A673 (cell line): Measurements from ENCODE around the gene MRPL27. TPM values are rescaled to one million over a fixed set of nuclear protein-coding genes. Genes with fewer than 3 reads are reported as not detected.
"Not testable (repeated sequence)": the region's sequence is repeated elsewhere in the genome, so short reads cannot be mapped to it uniquely, and the experiment has no call there.

Experiments
- BruUV-seq: library from RNA; stranded (reverse); fragments of 400-500 nt; replicated peaks from 2 replicates; lab custom pipeline; 2021; lab: Mats Ljungman, UMichigan
- CTCF ChIA-PET: fragments of 300-600 bp; sonication (Branson Sonifier 250); formaldehyde crosslinking; loops from one replicate; lab custom pipeline; 2022; ENCODE audit warnings: antibody characterized with exemption; lab: Charles Lee
- POLR2A ChIA-PET: fragments of 300-600 bp; sonication (Branson Sonifier 250); formaldehyde crosslinking; loops from one replicate; lab custom pipeline; 2022; ENCODE audit warnings: antibody characterized with exemption; ENCODE audit not compliant: low non-redundant PET; lab: Charles Lee
- DNase-seq: peaks from one replicate; pipeline ENCODE4 v3.0.0-alpha.2; 2015; ENCODE audit warnings: low spot score
- H3K27ac ChIP-seq: fragments of 200-600 bp; sonication (generic); 2 replicates; pipeline ENCODE4 v1.5.1; 2016; ENCODE audit warnings: mixed run types, low read depth, mild to moderate bottlenecking, mixed read lengths, antibody characterized with exemption, low read length; ENCODE audit not compliant: poor library complexity, severe bottlenecking
- H3K27me3 ChIP-seq: fragments of 200-600 bp; sonication (generic); replicated peaks from 2 replicates; pipeline ENCODE4 v1.6.1; 2017; ENCODE audit warnings: mixed run types, low read depth, mild to moderate bottlenecking, mixed read lengths, antibody characterized with exemption, low read length; ENCODE audit not compliant: insufficient read depth, poor library complexity
- H3K36me3 ChIP-seq: fragments of 200-600 bp; sonication (generic); 2 replicates; pipeline ENCODE4 v1.6.1; 2016; ENCODE audit warnings: mixed run types, mild to moderate bottlenecking, mixed read lengths, antibody characterized with exemption, low read length; ENCODE audit not compliant: insufficient read depth, poor library complexity, severe bottlenecking
- H3K4me1 ChIP-seq: fragments of 200-600 bp; sonication (generic); 2 replicates; pipeline ENCODE4 v1.6.1; 2017; ENCODE audit warnings: mixed run types, mild to moderate bottlenecking, mixed read lengths, antibody characterized with exemption, low read length; ENCODE audit not compliant: insufficient read depth, poor library complexity, severe bottlenecking
- H3K4me3 ChIP-seq: fragments of 200-600 bp; sonication (generic); 2 replicates; pipeline ENCODE4 v1.5.1; 2016; ENCODE audit warnings: low read depth, mixed run types, mild to moderate bottlenecking, mixed read lengths, low read length; ENCODE audit not compliant: poor library complexity, severe bottlenecking
- H3K9me3 ChIP-seq: fragments of 200-600 bp; sonication (generic); 2 replicates; pipeline ENCODE4 v1.6.1; 2016; ENCODE audit warnings: mixed run types, low read depth, mild to moderate bottlenecking, mixed read lengths, antibody characterized with exemption, low read length; ENCODE audit not compliant: poor library complexity, severe bottlenecking
- EZH2 ChIP-seq: fragments of 200-600 bp; sonication (generic); IDR thresholded peaks from 2 replicates; pipeline ENCODE4 v1.6.1; 2017; ENCODE audit warnings: borderline replicate concordance, low read depth, mild to moderate bottlenecking, mixed read lengths, antibody characterized with exemption, low read length; ENCODE audit not compliant: poor library complexity, severe bottlenecking
- intact Hi-C: fragments of 100-400 bp; cut with micrococcal nuclease; formaldehyde crosslinking; loops from one replicate; pipeline ENCODE4 v1.10.0; 2022; ENCODE audit not compliant: unreplicated experiment
- total RNA-seq: library from RNA; stranded (reverse); gene quantifications from 2 replicates; pipeline ENCODE4 v1.2.3, GENCODE V29; 2021
- TF ChIP-seq, protein P1 (sequence below): fragments of 300-800, 200-600 bp; sonication (generic); conservative IDR thresholded peaks from 2 replicates; pipeline ENCODE4 v1.5.1; 2017; ENCODE audit warnings: low read depth, mild to moderate bottlenecking, antibody characterized with exemption, low read length, moderate library complexity, mixed read lengths

MRPL27 gene
- total RNA-seq, 1 experiment from 2014 or later, result 85.6 TPM

DNA sequence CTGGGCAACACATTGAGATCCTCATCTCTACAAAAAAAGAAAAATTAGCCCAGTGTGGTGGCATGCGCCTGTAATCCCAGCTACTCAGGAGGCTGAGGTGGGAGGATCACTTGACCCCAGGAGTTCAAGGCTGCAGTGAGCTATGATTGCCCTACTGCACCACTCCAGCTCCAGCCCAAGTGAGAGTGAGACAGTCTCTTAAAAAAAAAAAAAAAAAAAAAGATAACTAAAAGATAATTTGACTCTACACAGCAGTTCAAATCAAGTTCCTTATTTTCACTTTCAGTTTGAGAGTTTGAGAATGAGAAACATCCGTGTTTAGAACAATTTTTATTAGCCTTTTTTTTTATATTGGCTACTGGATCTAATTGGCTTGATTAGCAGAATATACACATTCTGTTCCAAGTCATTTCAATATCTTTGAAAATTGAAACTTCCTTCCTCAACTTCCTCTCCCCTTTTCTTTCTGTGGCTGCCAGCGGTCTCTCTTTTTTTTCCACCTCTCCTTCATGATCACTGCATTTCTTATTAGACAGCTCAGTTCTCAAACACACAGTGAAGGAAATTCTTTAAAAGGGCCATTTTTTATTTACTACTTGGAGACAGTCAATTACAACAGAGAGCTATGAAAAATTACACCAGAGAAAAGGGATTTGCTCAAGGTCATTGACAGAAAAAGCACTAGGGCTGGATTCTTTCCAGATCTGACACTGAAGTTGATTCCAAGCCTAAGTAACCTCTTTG, 48.5 kb upstream of the MRPL27 start:
- TF ChIP-seq, protein P1, sequence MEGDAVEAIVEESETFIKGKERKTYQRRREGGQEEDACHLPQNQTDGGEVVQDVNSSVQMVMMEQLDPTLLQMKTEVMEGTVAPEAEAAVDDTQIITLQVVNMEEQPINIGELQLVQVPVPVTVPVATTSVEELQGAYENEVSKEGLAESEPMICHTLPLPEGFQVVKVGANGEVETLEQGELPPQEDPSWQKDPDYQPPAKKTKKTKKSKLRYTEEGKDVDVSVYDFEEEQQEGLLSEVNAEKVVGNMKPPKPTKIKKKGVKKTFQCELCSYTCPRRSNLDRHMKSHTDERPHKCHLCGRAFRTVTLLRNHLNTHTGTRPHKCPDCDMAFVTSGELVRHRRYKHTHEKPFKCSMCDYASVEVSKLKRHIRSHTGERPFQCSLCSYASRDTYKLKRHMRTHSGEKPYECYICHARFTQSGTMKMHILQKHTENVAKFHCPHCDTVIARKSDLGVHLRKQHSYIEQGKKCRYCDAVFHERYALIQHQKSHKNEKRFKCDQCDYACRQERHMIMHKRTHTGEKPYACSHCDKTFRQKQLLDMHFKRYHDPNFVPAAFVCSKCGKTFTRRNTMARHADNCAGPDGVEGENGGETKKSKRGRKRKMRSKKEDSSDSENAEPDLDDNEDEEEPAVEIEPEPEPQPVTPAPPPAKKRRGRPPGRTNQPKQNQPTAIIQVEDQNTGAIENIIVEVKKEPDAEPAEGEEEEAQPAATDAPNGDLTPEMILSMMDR, result no peak
- TF ChIP-seq EZH2, result no peak
- CTCF ChIA-PET, result interaction anchor here (0.6 to 2.5 kb wide), 5 partner anchors 23 to 899 kb away, joined by 3 to 7 read pairs (median 5); partner anchors contain the start of gene LRRC59
- BruUV-seq, result no TSS peak
- DNase-seq, result peak; percentile 85
- no peaks in the 10 kb centered on the region for H3K9me3 ChIP-seq
- no peaks in the 10 kb centered on the region for H3K27me3 ChIP-seq
- H3K36me3 ChIP-seq, result no peaks in the 10 kb centered on the region
- peak overlapping the region; percentile 13 for H3K4me3 ChIP-seq
- peak overlapping the region; percentile 70 for H3K27ac ChIP-seq
- intact Hi-C loops, result no loop called here
- POLR2A ChIA-PET, result interaction anchor here (0.6 to 0.7 kb wide), 3 partner anchors 23 to 24 kb away, joined by 4 to 7 read pairs (median 7); partner anchors contain the start of gene LRRC59
- peaks cover 44% of the 10 kb centered on the region for H3K4me1 ChIP-seq

DNA sequence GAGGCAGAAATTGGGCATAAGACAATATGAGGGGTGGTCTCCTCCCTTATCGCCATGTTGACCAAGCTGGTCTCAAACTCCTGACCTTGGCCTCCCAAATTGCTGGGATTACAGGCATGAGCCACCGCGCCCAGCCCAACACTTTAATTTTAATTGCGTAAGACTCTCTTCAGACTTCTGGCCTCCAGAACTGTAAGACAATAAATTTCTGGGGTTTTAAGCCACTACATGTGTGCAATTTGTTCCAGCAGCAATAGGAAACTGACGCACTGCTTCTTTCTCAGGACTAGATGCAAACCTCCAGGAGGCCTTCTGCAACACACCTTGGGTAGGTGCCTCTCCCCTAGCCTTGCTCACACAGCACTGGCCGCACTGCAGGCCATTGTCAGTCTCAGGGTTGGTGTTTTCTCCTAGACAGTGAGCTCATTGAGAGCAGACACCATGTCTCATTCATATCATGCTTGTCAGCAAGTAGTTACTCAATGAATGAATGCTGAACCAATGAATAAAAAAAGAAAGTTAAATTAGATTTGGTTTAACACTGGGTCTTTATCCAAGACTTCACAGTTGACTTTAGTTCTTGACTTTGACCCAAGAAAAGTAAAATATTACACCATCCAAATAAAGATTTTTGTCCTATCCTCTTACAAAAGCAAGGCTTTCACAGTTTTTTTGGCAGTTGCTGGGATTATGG, 47.6 kb upstream of the MRPL27 start:
- Histone ChIP-seq H3K4me3 (no peak overlapping the region), H3K36me3 (no peaks in the 10 kb centered on the region), H3K4me1 (peaks cover 37% of the 10 kb centered on the region), H3K9me3 (no peaks in the 10 kb centered on the region), H3K27me3 (no peaks in the 10 kb centered on the region), H3K27ac (peak overlapping the region; percentile 70)
- no TSS peak for BruUV-seq
- CTCF ChIA-PET, result interaction anchor here (2.5 kb wide), 1 partner anchor 23 kb away, joined by 6 read pairs; the partner anchor contains the start of gene LRRC59
- POLR2A ChIA-PET, result interaction anchor here (0.6 to 0.7 kb wide), 2 partner anchors 22 to 23 kb away, joined by 4 to 7 read pairs; partner anchors contain the start of gene LRRC59
- TF ChIP-seq EZH2, result no peak
- TF ChIP-seq, protein P1, result no peak
- no peak for DNase-seq
- intact Hi-C loops, result no loop called here

DNA sequence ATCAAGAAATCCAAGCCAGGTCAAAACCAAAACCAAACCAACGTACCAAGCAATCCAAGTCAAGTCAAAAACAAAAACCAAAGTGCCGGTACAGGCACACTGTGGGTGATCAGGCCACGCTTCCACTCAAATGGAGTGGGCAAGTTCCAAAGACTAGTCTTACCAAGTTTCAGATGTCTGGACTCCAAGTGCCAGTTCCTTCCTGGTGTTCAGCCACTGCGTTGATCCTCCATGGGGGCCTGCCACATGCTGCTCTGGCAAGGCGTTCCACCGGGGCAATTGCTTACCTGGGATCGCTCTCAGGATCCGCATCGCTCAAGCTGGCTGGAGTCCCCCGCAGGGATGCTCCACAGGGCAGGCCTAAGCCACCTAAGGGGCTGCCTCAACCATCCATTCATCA, 46.6 kb upstream of the MRPL27 start:
- intact Hi-C loops, H3K9me3 ChIP-seq, BruUV-seq, DNase-seq, CTCF ChIA-PET, H3K4me3 ChIP-seq, H3K27ac ChIP-seq, H3K27me3 ChIP-seq, H3K36me3 ChIP-seq, POLR2A ChIA-PET: not testable (repeated sequence)
- peaks cover 27% of the 10 kb centered on the region for H3K4me1 ChIP-seq
